Measurements from ENCODE around the gene UBR2. TPM values are rescaled to one million over a fixed set of nuclear protein-coding genes. Genes with fewer than 3 reads are reported as not detected.

UBR2 gene
- total and polyA plus RNA-seq, 9 of the 15 experiments (the other 6 are each of a cell fraction or from before 2014, with no cell fraction given), result 9.1 to 38.9 (median 23.4) TPM

- H3K4me1 ChIP-seq (replicated peaks in 1 of 2; ENCODE audit: control insufficient read depth in 2 of 2, insufficient read depth in 2 of 2, low read length in 2 of 2), result no peaks in the 10 kb centered on the region; a peak in 1 of 5 replicates
- CTCF ChIA-PET (ENCODE audit: low intra/inter-chr PET ratio), result no interaction called here
- no peak for FAIRE-seq
- H2AFZ ChIP-seq (ENCODE audit: low read depth, low read length), result no peak overlapping the region
- H3K79me2 ChIP-seq (ENCODE audit: control insufficient read depth, insufficient read depth, low read length), result no peaks in the 10 kb centered on the region
- H3K36me3 ChIP-seq (ENCODE audit: control insufficient read depth, insufficient read depth, low read length), result no peaks in the 10 kb centered on the region
- 32% methylated on average over 5 of the region's 5 CpGs for whole genome bisulfite sequencing (ENCODE audit: insufficient coverage, low coverage, missing lambda C conversion rate)
- H3K9me1 ChIP-seq (ENCODE audit: control insufficient read depth, insufficient read depth, low read length), result no peaks in the 10 kb centered on the region
- no peak for DNase-seq (ENCODE audit: extremely low read depth in 1 of 4, low spot score in 3 of 4)
- no peak overlapping the region for H3K4me3 ChIP-seq
- in situ Hi-C loops (cut with MboI) (loop anchor here (25.0 kb wide), 1 partner anchor 221 kb away; no protein-coding TSS in a partner anchor), intact Hi-C loops (cut with micrococcal nuclease) (loop anchor here (5.0 kb wide), 2 partner anchors 36 to 71 kb away; no protein-coding TSS in a partner anchor)
- no peak for ATAC-seq
- H4K20me1 ChIP-seq (replicated peaks; ENCODE audit: control insufficient read depth, insufficient read depth, low read length), result no peaks in the 10 kb centered on the region
- no peaks in the 10 kb centered on the region for H3K9me3 ChIP-seq (replicated peaks; ENCODE audit: control insufficient read depth, insufficient read depth, low read depth, low read length)
- no peak overlapping the region for H3K9ac ChIP-seq (ENCODE audit: insufficient read depth in 1 of 2, low read depth in 2 of 2, low read length in 2 of 2)
- BruUV-seq (replicated peaks), result no TSS peak
- H3K27me3 ChIP-seq (ENCODE audit: control insufficient read depth in 2 of 2, insufficient read depth in 2 of 2, low read length in 2 of 2), result peaks cover 14 to 17% of the 10 kb centered on the region in 2 experiments
- H3K27ac ChIP-seq (ENCODE audit: extremely low read depth, low read depth, low read length), result no peak overlapping the region
- POLR2A ChIA-PET, result interaction anchor here (0.6 kb wide), 1 partner anchor 210 kb away, joined by 3 read pairs; no protein-coding TSS in a partner anchor
- no peak overlapping the region for H3K4me2 ChIP-seq (ENCODE audit: insufficient read depth, low read length)
- TF ChIP-seq CHD2 (IDR thresholded peaks at IDR 0.05; ENCODE audit: low read depth, low read length) (no peak), ZNF282 (CRISPR knock-in tag; IDR thresholded peaks at IDR 0.05) (no peak), FUS (optimal IDR thresholded peaks at IDR 0.05; ENCODE audit: low read depth, low read length) (no peak), SMARCA5 (IDR thresholded peaks at IDR 0.05) (no peak), GTF2A2 (tag; IDR thresholded peaks at IDR 0.05) (no peak), ZNF184 (CRISPR knock-in tag; IDR thresholded peaks at IDR 0.05) (no peak), CHD7 (IDR thresholded peaks at IDR 0.05; ENCODE audit: low read depth, low read length) (no peak), CCAR2 (IDR thresholded peaks at IDR 0.05; ENCODE audit: low read depth, low read length) (no peak), PHF8 (IDR thresholded peaks at IDR 0.05; ENCODE audit: borderline replicate concordance, low read length) (no peak), EP300 (IDR thresholded peaks at IDR 0.05; ENCODE audit: low read length) (no peak), YBX1 (IDR thresholded peaks at IDR 0.05) (no peak), ZFX (CRISPR knock-in tag; IDR thresholded peaks at IDR 0.05) (no peak), MEIS2 (IDR thresholded peaks at IDR 0.05; ENCODE audit: partially characterized antibody) (no peak)
These were observed 30.0 kb upstream of the UBR2 start for GRCh38 chr6:42533794-42534193.
